GM23248 (cell line): ENCODE data around the gene PLIN3.

Experiments
- EZH2 ChIP-seq: fragments of 200-600 bp; sonication (generic); IDR thresholded peaks from 2 replicates; pipeline ENCODE4 v1.6.1; 2018; ENCODE audit warnings: antibody characterized with exemption, mild to moderate bottlenecking; ENCODE audit not compliant: insufficient read depth, poor library complexity, severe bottlenecking
- EZH2phosphoT487 ChIP-seq: fragments of 200-600 bp; sonication (generic); IDR thresholded peaks from 2 replicates; pipeline ENCODE4 v1.6.1; 2018; ENCODE audit warnings: antibody characterized with exemption, moderate library complexity, mild to moderate bottlenecking, low read depth; ENCODE audit not compliant: insufficient read depth

DNA sequence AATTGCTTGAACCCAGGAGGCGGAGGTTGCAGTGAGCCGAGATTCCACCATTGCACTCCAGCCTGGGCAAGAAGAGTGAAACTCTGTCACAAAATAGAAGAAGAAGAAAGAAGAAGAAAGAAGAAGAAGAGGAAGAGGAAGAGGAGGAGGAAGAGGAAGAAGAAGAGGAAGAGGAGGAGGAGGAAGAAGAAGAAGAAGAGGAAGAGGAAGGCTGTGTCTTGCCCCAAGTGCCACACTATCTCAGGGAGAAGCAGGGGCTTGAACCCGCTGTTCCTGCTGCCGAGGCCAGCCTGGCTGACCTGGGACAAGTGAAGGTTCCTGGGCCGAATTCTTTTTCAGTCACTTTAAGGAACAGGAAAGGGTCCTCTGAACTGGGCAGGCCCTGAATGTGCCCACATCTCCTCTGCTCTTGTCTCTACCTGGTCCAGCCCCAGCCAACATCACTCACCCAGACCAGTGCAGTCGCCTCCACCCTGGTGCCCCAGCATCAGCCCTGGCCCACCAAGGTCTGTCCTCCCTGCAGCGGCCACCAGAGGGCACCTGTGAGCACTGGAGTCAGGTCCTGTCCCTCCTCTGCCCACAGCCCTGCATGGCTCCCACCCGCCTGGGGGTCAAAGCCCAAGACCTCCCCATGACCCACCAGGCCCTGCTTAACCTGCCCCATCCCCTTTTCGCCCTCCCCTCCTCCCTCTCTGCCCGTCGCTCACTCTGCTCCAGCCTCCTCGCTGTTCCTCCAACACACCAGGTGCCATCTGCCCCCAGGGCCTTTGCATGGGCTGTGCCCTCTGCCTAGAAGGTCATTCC lies 55.9 kb downstream of the PLIN3 start:
- no peak for TF ChIP-seq EZH2
- no peak for TF ChIP-seq EZH2phosphoT487
